ENCODE data around the gene OLFML2A. TPM values are rescaled to one million over a fixed set of nuclear protein-coding genes. Genes with fewer than 3 reads are reported as not detected.

Gene OLFML2A
- total RNA-seq, 1 experiment from 2014 or later: 6.7 TPM

DNA sequence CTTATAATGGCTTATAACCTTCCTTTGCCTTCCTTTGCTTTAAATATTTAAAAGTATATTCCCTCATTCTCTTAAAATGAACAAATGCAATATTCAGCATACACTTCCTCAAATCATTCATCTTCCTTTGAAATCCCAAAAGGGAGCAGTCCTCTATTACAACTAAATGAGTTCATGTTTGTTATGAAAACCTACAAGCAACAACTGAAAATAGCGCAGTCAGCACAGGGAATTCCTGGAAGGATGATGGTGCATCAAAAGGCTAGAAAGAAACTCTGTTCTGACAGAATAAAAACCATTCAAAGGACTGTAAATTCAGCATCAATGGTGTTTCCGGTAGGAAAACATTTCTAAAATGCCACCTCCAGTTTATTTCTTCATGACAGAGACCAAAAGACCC is 9.1 kb upstream of the OLFML2A start (continued):
- TF ChIP-seq, protein P1, sequence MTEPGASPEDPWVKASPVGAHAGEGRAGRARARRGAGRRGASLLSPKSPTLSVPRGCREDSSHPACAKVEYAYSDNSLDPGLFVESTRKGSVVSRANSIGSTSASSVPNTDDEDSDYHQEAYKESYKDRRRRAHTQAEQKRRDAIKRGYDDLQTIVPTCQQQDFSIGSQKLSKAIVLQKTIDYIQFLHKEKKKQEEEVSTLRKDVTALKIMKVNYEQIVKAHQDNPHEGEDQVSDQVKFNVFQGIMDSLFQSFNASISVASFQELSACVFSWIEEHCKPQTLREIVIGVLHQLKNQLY (CRISPR knock-in tag; IDR thresholded peaks at IDR 0.05): no peak
- TF ChIP-seq ZNF219 (CRISPR knock-in tag; IDR thresholded peaks at IDR 0.05; ENCODE audit: borderline replicate concordance) (no peak), MXD4 (CRISPR knock-in tag; IDR thresholded peaks at IDR 0.05; ENCODE audit: borderline replicate concordance) (no peak)
- TF ChIP-seq, protein P2, sequence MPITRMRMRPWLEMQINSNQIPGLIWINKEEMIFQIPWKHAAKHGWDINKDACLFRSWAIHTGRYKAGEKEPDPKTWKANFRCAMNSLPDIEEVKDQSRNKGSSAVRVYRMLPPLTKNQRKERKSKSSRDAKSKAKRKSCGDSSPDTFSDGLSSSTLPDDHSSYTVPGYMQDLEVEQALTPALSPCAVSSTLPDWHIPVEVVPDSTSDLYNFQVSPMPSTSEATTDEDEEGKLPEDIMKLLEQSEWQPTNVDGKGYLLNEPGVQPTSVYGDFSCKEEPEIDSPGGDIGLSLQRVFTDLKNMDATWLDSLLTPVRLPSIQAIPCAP (CRISPR knock-in tag; IDR thresholded peaks at IDR 0.05): no peak

DNA sequence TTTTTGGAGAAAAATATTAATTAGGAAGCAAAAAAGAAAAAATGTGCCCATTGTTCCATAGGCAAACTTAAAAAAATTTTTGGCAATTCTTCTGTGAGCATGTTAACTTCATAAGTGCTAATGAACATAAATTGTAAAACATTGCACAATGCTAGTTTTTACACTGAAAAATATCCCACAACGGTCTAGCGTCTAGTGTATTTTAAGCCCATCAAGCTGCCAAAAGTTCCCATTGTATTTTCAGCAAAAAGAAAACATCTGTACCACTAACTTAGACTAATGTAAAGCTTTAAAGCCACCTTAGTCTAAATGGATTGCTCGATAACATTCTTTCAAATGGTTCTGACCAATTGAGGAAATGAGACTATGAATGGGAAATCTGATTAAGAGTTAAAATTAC is 8.6 kb upstream of the OLFML2A start:
- H3K4me3 Mint-ChIP-seq: peak overlapping the region; percentile 85
- TF ChIP-seq, protein P3, sequence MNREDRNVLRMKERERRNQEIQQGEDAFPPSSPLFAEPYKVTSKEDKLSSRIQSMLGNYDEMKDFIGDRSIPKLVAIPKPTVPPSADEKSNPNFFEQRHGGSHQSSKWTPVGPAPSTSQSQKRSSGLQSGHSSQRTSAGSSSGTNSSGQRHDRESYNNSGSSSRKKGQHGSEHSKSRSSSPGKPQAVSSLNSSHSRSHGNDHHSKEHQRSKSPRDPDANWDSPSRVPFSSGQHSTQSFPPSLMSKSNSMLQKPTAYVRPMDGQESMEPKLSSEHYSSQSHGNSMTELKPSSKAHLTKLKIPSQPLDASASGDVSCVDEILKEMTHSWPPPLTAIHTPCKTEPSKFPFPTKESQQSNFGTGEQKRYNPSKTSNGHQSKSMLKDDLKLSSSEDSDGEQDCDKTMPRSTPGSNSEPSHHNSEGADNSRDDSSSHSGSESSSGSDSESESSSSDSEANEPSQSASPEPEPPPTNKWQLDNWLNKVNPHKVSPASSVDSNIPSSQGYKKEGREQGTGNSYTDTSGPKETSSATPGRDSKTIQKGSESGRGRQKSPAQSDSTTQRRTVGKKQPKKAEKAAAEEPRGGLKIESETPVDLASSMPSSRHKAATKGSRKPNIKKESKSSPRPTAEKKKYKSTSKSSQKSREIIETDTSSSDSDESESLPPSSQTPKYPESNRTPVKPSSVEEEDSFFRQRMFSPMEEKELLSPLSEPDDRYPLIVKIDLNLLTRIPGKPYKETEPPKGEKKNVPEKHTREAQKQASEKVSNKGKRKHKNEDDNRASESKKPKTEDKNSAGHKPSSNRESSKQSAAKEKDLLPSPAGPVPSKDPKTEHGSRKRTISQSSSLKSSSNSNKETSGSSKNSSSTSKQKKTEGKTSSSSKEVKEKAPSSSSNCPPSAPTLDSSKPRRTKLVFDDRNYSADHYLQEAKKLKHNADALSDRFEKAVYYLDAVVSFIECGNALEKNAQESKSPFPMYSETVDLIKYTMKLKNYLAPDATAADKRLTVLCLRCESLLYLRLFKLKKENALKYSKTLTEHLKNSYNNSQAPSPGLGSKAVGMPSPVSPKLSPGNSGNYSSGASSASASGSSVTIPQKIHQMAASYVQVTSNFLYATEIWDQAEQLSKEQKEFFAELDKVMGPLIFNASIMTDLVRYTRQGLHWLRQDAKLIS (CRISPR knock-in tag; IDR thresholded peaks at IDR 0.05; ENCODE audit: borderline replicate concordance): no peak
- TF ChIP-seq GRHL2 (CRISPR knock-in tag; IDR thresholded peaks at IDR 0.05; ENCODE audit: insufficient replicate concordance, severe bottlenecking) (no peak), ZBTB21 (CRISPR knock-in tag; IDR thresholded peaks at IDR 0.05; ENCODE audit: borderline replicate concordance) (no peak), ESRRA (CRISPR knock-in tag; IDR thresholded peaks at IDR 0.05; ENCODE audit: borderline replicate concordance) (no peak), ZNF416 (CRISPR knock-in tag; IDR thresholded peaks at IDR 0.05) (no peak), ZNF396 (CRISPR knock-in tag; IDR thresholded peaks at IDR 0.05; ENCODE audit: borderline replicate concordance) (no peak), ETV6 (CRISPR knock-in tag; IDR thresholded peaks at IDR 0.05) (no peak), MYBL2 (CRISPR knock-in tag; IDR thresholded peaks at IDR 0.05) (no peak), RELA (CRISPR knock-in tag; IDR thresholded peaks at IDR 0.05; ENCODE audit: borderline replicate concordance) (no peak), ZNF121 (CRISPR knock-in tag; IDR thresholded peaks at IDR 0.05) (no peak), NR2C2 (CRISPR knock-in tag; IDR thresholded peaks at IDR 0.05) (no peak), TEAD4 (CRISPR knock-in tag; IDR thresholded peaks at IDR 0.05) (no peak), ZNF263 (CRISPR knock-in tag; IDR thresholded peaks at IDR 0.05; ENCODE audit: low read depth) (no peak)
- TF ChIP-seq, protein P4, sequence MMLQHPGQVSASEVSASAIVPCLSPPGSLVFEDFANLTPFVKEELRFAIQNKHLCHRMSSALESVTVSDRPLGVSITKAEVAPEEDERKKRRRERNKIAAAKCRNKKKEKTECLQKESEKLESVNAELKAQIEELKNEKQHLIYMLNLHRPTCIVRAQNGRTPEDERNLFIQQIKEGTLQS (CRISPR knock-in tag; conservative IDR thresholded peaks at IDR 0.05): no peak
- TF ChIP-seq, protein P5, sequence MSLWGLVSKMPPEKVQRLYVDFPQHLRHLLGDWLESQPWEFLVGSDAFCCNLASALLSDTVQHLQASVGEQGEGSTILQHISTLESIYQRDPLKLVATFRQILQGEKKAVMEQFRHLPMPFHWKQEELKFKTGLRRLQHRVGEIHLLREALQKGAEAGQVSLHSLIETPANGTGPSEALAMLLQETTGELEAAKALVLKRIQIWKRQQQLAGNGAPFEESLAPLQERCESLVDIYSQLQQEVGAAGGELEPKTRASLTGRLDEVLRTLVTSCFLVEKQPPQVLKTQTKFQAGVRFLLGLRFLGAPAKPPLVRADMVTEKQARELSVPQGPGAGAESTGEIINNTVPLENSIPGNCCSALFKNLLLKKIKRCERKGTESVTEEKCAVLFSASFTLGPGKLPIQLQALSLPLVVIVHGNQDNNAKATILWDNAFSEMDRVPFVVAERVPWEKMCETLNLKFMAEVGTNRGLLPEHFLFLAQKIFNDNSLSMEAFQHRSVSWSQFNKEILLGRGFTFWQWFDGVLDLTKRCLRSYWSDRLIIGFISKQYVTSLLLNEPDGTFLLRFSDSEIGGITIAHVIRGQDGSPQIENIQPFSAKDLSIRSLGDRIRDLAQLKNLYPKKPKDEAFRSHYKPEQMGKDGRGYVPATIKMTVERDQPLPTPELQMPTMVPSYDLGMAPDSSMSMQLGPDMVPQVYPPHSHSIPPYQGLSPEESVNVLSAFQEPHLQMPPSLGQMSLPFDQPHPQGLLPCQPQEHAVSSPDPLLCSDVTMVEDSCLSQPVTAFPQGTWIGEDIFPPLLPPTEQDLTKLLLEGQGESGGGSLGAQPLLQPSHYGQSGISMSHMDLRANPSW (CRISPR knock-in tag; conservative IDR thresholded peaks at IDR 0.05; ENCODE audit: low read depth): no peak
- TF ChIP-seq, protein P6, sequence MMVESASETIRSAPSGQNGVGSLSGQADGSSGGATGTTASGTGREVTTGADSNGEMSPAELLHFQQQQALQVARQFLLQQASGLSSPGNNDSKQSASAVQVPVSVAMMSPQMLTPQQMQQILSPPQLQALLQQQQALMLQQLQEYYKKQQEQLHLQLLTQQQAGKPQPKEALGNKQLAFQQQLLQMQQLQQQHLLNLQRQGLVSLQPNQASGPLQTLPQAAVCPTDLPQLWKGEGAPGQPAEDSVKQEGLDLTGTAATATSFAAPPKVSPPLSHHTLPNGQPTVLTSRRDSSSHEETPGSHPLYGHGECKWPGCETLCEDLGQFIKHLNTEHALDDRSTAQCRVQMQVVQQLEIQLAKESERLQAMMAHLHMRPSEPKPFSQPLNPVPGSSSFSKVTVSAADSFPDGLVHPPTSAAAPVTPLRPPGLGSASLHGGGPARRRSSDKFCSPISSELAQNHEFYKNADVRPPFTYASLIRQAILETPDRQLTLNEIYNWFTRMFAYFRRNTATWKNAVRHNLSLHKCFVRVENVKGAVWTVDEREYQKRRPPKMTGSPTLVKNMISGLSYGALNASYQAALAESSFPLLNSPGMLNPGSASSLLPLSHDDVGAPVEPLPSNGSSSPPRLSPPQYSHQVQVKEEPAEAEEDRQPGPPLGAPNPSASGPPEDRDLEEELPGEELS (CRISPR knock-in tag; IDR thresholded peaks at IDR 0.05): no peak
- TF ChIP-seq, protein P7, sequence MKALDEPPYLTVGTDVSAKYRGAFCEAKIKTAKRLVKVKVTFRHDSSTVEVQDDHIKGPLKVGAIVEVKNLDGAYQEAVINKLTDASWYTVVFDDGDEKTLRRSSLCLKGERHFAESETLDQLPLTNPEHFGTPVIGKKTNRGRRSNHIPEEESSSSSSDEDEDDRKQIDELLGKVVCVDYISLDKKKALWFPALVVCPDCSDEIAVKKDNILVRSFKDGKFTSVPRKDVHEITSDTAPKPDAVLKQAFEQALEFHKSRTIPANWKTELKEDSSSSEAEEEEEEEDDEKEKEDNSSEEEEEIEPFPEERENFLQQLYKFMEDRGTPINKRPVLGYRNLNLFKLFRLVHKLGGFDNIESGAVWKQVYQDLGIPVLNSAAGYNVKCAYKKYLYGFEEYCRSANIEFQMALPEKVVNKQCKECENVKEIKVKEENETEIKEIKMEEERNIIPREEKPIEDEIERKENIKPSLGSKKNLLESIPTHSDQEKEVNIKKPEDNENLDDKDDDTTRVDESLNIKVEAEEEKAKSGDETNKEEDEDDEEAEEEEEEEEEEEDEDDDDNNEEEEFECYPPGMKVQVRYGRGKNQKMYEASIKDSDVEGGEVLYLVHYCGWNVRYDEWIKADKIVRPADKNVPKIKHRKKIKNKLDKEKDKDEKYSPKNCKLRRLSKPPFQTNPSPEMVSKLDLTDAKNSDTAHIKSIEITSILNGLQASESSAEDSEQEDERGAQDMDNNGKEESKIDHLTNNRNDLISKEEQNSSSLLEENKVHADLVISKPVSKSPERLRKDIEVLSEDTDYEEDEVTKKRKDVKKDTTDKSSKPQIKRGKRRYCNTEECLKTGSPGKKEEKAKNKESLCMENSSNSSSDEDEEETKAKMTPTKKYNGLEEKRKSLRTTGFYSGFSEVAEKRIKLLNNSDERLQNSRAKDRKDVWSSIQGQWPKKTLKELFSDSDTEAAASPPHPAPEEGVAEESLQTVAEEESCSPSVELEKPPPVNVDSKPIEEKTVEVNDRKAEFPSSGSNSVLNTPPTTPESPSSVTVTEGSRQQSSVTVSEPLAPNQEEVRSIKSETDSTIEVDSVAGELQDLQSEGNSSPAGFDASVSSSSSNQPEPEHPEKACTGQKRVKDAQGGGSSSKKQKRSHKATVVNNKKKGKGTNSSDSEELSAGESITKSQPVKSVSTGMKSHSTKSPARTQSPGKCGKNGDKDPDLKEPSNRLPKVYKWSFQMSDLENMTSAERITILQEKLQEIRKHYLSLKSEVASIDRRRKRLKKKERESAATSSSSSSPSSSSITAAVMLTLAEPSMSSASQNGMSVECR (CRISPR knock-in tag; IDR thresholded peaks at IDR 0.05; ENCODE audit: borderline replicate concordance): no peak
- TF ChIP-seq, protein P8, sequence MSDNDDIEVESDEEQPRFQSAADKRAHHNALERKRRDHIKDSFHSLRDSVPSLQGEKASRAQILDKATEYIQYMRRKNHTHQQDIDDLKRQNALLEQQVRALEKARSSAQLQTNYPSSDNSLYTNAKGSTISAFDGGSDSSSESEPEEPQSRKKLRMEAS (CRISPR knock-in tag; IDR thresholded peaks at IDR 0.05): no peak

More for the DNA sequence above, 8.6 kb upstream of the OLFML2A start:
- no peaks in the 10 kb centered on the region for H3K36me3 Mint-ChIP-seq
- no peak for DNase-seq (ENCODE audit: low spot score)
- ATAC-seq: no peak
- no peak overlapping the region for H3K27ac Mint-ChIP-seq
- ChIA-PET POLR2A (no interaction called here), CTCF (interaction anchor here (1.3 to 12.2 kb wide), 4 partner anchors 9 to 83 kb away, joined by 5 to 935 read pairs (median 170); partner anchors contain the start of genes OLFML2A and WDR38)
- H3K4me1 Mint-ChIP-seq: peaks cover 68% of the 10 kb centered on the region
- H3K9me3 Mint-ChIP-seq: no peaks in the 10 kb centered on the region
- no peaks in the 10 kb centered on the region; the same call in none of the 2 replicates for H3K27me3 Mint-ChIP-seq (ENCODE audit: low read depth)

Data from WTC11 (cell line).